Peyer's patch (tissue), 4 donors: ENCODE measurements around the gene MME.

Experiments
- POLR2A ChIP-seq, 2 donors: fragments of 450-650 bp; IDR thresholded peaks; one replicate each; pipeline ENCODE4 v1.5.1; 2017; ENCODE audit warnings: antibody characterized with exemption in 2 of 2, mild to moderate bottlenecking in 2 of 2, moderate library complexity in 2 of 2
- TF ChIP-seq, protein P1 (sequence below), 6 experiments: fragments of 450-650 bp in 4 of 6; fragments of 200-600 bp in 2 of 6; sonication (generic) in 1 of 6; IDR thresholded peaks; one replicate each; pipeline ENCODE4 v1.5.1; 2017 to 2019; ENCODE audit warnings: antibody characterized with exemption in 6 of 6, mild to moderate bottlenecking in 3 of 6, moderate library complexity in 1 of 6

- TF ChIP-seq, protein P1, sequence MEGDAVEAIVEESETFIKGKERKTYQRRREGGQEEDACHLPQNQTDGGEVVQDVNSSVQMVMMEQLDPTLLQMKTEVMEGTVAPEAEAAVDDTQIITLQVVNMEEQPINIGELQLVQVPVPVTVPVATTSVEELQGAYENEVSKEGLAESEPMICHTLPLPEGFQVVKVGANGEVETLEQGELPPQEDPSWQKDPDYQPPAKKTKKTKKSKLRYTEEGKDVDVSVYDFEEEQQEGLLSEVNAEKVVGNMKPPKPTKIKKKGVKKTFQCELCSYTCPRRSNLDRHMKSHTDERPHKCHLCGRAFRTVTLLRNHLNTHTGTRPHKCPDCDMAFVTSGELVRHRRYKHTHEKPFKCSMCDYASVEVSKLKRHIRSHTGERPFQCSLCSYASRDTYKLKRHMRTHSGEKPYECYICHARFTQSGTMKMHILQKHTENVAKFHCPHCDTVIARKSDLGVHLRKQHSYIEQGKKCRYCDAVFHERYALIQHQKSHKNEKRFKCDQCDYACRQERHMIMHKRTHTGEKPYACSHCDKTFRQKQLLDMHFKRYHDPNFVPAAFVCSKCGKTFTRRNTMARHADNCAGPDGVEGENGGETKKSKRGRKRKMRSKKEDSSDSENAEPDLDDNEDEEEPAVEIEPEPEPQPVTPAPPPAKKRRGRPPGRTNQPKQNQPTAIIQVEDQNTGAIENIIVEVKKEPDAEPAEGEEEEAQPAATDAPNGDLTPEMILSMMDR (IDR thresholded peaks at IDR 0.05), result no peak
- no peak for TF ChIP-seq POLR2A (IDR thresholded peaks at IDR 0.05)
These were observed 151.7 kb downstream of the MME start for GRCh38 chr3:155231792-155232191.
